ENCODE results near the gene RAD1.

The RAD1 gene

DNA sequence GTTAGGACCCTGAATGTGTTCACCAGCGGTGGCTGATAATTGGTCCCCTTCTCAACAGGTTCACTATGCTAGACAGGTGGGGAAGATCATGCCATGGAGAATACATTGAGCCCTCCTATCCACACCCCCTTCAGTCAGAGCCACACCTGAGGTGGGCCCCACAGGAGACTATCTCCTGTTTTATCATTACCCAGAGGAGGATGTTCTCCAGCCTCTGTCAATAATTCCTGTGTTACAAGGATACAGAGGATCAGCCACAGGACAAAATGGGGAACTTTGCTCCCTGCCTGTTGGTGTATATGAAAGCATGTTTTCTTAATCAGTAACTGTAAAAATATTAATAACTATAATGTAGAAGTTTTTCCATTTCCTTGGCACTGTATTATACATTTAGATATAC is 25.9 kb downstream of the RAD1 start:
- no peak for DNase-seq (ENCODE audit: low read depth, low spot score)
- TF ChIP-seq, protein P1, sequence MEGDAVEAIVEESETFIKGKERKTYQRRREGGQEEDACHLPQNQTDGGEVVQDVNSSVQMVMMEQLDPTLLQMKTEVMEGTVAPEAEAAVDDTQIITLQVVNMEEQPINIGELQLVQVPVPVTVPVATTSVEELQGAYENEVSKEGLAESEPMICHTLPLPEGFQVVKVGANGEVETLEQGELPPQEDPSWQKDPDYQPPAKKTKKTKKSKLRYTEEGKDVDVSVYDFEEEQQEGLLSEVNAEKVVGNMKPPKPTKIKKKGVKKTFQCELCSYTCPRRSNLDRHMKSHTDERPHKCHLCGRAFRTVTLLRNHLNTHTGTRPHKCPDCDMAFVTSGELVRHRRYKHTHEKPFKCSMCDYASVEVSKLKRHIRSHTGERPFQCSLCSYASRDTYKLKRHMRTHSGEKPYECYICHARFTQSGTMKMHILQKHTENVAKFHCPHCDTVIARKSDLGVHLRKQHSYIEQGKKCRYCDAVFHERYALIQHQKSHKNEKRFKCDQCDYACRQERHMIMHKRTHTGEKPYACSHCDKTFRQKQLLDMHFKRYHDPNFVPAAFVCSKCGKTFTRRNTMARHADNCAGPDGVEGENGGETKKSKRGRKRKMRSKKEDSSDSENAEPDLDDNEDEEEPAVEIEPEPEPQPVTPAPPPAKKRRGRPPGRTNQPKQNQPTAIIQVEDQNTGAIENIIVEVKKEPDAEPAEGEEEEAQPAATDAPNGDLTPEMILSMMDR (IDR thresholded peaks at IDR 0.05; ENCODE audit: insufficient read depth, low read length, missing control alignments) = no peak
- CTCF ChIA-PET = interaction anchor here (3.1 to 6.4 kb wide), 2 partner anchors 9 to 13 kb away, joined by 13 to 40 read pairs; no protein-coding TSS in a partner anchor
- POLR2A ChIA-PET = no interaction called here
- H3K4me3 ChIP-seq (ENCODE audit: low read depth, low read length) = no peak overlapping the region

DNA sequence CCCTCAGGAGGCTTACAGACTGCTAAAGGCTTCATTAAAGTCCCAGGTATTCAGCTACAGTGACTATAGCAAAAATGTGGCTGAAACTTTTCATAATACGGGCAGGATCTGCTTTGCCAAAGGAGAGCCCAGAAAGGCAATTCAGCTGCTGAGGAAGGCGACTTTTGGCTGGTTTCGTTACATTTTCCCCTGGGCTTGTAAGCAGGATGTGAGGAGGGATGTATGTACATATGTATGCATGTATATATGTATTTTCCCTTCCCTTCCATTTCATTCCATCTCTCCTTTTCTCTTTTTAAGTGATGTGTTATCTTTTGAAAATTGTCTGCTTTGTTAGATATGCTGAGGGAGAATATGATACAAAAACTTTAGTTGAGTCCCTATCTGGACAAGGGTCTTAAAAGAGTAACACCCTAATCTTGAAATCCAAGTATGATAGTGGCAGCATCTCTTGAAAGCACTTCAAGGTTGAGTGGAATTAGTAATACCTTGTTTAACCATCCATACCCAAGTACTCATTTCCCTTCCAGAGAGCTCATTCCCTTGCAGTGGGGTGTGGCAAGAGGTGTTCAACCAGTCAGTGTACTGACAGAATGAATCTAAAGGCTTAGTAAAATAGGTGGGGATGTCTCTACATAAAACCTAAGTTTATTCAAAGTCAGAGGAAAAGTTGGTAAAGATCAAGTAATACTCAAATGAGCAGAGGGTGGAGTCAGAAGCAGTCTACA is 28.7 kb downstream of the RAD1 start:
- DNase-seq (ENCODE audit: low read depth, low spot score) = no peak
- no peak overlapping the region for H3K4me3 ChIP-seq (ENCODE audit: low read depth, low read length)
- CTCF ChIA-PET = interaction anchor here (0.6 to 1.4 kb wide), 5 partner anchors 11 to 412 kb away, joined by 3 to 5 read pairs (median 3); no protein-coding TSS in a partner anchor
- TF ChIP-seq, protein P1 (IDR thresholded peaks at IDR 0.05; ENCODE audit: insufficient read depth, low read length, missing control alignments) = no peak
- POLR2A ChIA-PET = interaction anchor here (0.6 kb wide), 1 partner anchor 881 kb away, joined by 4 read pairs; no protein-coding TSS in a partner anchor

DNA sequence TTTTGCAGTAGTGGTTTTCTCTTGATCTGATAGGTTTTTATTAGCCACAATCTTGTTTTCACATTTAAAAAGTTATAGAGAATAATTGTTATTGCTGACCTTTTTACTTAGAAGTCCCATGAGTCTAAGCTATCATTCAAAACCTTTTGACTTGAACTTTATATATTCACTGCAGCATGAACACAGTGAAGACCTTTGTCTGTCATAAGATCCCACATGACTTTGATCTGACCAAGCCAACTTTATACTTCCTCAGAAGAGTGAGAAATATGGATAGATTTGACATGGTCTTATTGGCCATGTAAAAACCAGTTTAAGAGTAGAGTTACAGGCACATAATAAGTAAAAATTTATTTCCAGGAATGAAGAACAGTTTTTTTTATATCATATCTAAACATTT is 34.1 kb downstream of the RAD1 start:
- DNase-seq (ENCODE audit: low read depth, low spot score) = no peak
- TF ChIP-seq, protein P1 (IDR thresholded peaks at IDR 0.05; ENCODE audit: insufficient read depth, low read length, missing control alignments) = no peak
- H3K4me3 ChIP-seq (ENCODE audit: low read depth, low read length) = no peak overlapping the region
- CTCF ChIA-PET = no interaction called here
- POLR2A ChIA-PET = no interaction called here

DNA sequence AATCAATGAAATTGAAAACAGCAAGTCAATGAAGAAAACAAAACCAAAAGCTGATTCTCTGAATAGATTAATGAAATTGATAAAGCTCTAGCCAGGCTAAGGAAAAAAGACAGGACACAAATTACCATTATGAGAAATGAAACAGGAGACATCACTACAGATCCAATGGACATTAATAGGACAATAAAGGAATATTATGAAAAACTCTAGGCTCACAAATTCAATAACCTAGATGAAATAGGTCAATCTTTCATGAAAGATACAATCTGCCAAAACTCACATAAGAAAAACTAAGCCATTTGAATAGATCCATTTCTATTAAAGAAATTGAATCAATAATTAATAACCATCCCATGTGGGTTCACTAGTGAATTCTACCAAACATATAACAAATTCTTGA is 39.0 kb downstream of the RAD1 start:
- H3K4me3 ChIP-seq (ENCODE audit: low read depth, low read length) = no peak overlapping the region
- no peak for DNase-seq (ENCODE audit: low read depth, low spot score)
- ChIA-PET CTCF (no interaction called here), POLR2A (no interaction called here)
- TF ChIP-seq, protein P1 (IDR thresholded peaks at IDR 0.05; ENCODE audit: insufficient read depth, low read length, missing control alignments) = no peak

DNA sequence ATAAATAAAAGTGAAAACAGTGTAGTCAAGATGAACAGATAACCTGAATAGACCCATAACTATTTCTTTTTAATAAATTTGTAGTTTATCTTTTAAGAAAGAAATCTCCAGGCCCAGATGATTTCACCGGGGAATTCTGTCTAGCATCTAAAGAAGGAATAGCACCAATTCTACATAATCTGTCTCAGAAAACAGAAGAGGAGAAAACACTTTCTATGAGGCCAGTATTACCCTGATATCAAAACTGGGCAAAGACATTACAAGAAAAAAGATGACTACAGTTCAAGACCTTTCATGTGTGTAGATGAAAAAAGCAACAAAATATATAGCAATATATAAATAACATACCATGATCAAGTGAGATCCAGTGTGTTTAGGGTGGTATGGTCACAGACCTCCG is 44.9 kb downstream of the RAD1 start:
- TF ChIP-seq, protein P1 (IDR thresholded peaks at IDR 0.05; ENCODE audit: insufficient read depth, low read length, missing control alignments) = no peak
- CTCF ChIA-PET = interaction anchor here (0.7 kb wide), 1 partner anchor 9 kb away, joined by 3 read pairs; no protein-coding TSS in a partner anchor
- POLR2A ChIA-PET = no interaction called here
- no peak for DNase-seq (ENCODE audit: low read depth, low spot score)
- H3K4me3 ChIP-seq (ENCODE audit: low read depth, low read length) = no peak overlapping the region

DNA sequence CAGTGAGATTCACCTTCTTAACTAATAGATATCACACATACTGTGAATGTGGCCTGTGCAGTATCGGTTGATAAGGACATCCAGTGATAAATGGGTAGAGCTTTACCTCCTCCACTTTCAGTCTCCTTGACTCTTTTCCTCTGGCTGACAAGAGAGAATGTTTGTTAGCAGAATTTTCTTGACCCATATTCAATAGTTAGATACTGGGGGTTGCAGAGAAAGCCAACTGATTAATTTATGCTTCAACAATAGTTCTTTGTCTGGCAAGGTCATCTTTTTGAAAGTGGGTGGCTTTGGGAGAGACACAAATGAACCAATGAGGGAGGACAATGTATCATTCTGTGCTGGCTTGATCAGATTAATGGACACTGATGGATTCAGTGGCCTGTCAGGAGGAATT is 46.0 kb downstream of the RAD1 start:
- no peak overlapping the region for H3K4me3 ChIP-seq (ENCODE audit: low read depth, low read length)
- TF ChIP-seq, protein P1 (IDR thresholded peaks at IDR 0.05; ENCODE audit: insufficient read depth, low read length, missing control alignments) = no peak
- DNase-seq (ENCODE audit: low read depth, low spot score) = no peak
- ChIA-PET CTCF (no interaction called here), POLR2A (no interaction called here)
